Activated gamma-delta T cell (primary cell): ENCODE results near the gene CDKL4.
"Not testable (repeated sequence)": the region's sequence is repeated elsewhere in the genome, so short reads cannot be mapped to it uniquely, and the experiment has no call there.

ENCODE experiments used
- DNase-seq: peaks from one replicate; lab custom pipeline; 2025; lab: John Stamatoyannopoulos, UW

CDKL4 gene

GRCh38 chr2:39232141-39232540 lies 11.6 kb downstream of the CDKL4 start:
- no peak for DNase-seq

DNA sequence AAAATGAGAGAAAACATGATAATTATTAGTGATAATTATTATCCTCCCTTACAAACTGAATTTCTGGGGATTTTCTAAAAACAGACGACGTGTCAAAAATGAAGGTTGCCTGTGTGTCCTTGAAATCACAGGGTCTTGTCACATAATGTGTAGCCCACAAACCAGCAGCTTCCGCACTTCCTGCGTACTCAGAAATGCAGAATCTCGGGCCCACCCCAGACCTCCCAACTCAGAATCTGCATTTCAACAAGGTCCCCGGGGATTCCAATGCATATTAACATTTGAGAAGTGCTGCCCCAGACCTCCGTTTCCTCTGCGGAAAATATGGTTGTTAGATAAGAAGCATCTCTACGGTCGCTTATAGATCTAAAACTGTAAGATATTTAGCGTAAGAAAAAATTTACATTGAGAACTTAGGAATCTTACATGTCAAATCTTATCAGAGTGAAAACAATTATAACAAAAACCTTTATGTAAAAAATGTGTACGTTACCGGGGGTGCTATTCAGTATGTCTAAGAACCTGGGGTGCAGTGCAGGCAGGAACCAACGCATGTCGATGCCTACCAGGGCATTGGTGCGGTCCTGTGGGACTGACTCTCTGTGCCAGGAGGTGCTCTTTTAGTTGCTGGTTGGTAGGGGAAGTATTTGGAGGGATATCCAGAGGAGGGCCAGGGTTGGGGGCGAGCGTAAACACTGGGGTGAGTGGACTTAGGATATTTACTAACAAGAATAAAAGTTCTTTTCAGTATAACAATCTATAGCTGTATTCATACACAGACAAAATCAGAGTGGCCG lies 15.2 kb downstream of the CDKL4 start:
- no peak for DNase-seq

DNA sequence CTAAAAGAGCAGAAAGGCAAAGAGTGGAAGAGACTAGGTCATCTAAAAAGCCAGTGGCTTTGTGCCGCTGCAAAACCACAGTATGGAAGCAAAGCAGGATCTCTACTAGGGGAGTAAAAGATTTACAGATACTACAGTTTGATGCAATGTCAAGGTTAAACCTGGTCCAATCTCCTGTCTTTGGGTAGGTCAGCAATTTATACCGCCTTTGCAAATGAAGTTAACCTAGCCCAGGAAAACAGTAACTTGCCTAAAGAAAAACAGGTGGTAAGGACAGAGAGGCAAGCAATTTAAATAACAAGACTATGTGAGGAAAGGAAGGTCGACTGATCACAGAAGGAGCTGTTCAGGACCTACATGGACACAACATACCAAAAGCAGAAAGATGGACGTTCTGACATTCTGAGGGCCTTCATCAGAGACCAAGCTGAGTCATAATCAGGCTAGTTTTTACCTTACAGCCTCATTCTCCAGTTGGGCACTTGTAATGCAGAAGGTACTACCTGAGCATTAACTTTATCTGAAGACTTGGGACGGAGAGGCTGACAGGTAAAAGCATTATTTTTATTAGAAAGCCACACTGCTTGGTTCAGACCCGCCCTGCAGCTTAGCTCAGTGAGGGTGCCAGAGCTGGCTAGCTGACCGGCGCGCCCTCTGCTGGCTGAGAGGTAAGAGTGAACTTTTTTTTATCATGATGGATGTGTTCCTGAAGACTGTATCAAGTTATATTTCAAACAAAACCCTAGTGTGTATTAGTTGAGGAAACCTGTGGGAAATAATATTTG lies 15.9 kb downstream of the CDKL4 start:
- DNase-seq, result peak; percentile 38

- DNase-seq, result no peak
Measured at GRCh38 chr2:39225567-39225966, 18.2 kb downstream of the CDKL4 start.

DNA sequence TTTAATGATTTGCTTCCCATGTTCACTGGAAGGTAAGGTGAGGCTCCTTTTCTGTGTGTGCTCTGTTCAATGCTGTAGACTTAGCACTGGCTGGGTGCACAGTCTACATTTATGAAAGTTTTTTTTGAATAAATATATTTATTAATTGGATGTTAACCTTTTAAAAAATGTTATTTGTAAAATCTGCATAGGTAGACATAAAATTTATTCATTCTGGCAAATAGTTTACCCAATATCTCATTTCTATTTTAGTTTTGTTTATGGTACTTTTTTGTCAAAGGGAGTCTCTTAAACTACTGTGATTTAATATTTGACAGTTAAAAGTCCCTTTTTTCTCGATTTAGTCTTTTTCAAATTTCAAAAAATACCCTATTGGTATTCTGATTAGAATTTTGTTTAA lies 19.9 kb downstream of the CDKL4 start:
- no peak for DNase-seq

DNA sequence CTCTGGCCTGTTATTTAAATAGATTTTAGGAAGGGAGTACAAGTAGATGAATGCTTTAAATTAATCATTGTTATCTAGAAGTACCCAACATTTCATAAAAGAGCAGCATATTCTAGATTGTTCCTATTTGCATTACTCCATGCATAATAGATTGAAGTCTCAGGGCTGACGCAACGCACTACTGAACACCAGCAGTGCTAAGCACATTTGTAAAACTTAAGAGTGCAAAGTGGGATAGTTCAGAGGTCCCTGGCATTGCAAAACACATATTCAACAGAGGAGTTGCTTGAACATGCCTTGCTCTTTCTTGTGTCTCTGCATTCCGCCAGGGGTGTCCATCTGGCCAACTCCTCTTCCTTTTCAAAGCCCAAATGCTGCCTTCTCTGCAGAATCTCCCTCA lies 22.3 kb downstream of the CDKL4 start:
- DNase-seq, result no peak

- no peak for DNase-seq
Measured at GRCh38 chr2:39220136-39220535, 23.6 kb downstream of the CDKL4 start.

DNA sequence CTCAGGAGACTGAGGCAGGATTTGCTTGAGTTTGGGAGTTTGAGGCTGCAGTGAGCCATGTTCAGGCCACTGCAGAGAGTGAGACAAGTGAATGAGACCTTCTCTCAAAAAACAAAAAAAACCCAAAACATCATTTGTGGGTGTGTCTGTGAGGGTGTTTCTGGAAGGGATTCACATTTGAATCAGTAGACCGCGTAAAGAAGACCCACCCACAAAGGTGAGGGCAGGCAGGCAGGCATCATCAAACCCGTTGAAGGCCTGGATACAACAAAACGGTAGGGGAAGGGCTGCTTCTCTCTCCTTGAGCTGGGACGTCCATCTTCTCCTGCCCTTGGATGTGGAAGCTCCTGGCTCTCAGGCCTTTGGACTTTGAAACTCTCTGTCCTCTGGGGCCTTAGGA lies 25.4 kb downstream of the CDKL4 start:
- DNase-seq, result no peak

DNA sequence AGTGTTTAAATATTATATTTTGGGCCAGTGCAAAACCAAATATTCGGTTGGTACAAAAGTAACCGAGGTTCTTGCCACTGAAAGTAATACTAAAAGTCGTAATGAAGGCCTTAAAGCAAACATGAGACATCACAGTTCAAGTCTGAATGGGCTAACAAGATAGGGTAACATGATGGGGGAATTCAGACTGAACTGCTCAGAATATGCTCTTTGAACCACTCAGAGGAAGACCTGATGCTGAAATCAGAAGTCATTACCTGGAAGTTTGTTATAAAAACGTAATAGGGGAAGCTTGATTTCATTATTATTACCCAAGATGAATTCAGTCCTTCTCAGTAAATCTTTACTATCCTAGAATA lies 26.6 kb downstream of the CDKL4 start:
- no peak for DNase-seq

- DNase-seq, result peak; percentile 13
Measured at GRCh38 chr2:39216346-39217191, 27.2 kb downstream of the CDKL4 start.

GRCh38 chr2:39215545-39215944 lies 28.2 kb downstream of the CDKL4 start:
- no peak for DNase-seq

GRCh38 chr2:39213015-39213414 lies 30.8 kb downstream of the CDKL4 start:
- DNase-seq, result no peak

- no peak for DNase-seq
Measured at GRCh38 chr2:39210846-39211245, 32.9 kb downstream of the CDKL4 start.

GRCh38 chr2:39203382-39203781 lies 40.4 kb downstream of the CDKL4 start:
- no peak for DNase-seq

DNA sequence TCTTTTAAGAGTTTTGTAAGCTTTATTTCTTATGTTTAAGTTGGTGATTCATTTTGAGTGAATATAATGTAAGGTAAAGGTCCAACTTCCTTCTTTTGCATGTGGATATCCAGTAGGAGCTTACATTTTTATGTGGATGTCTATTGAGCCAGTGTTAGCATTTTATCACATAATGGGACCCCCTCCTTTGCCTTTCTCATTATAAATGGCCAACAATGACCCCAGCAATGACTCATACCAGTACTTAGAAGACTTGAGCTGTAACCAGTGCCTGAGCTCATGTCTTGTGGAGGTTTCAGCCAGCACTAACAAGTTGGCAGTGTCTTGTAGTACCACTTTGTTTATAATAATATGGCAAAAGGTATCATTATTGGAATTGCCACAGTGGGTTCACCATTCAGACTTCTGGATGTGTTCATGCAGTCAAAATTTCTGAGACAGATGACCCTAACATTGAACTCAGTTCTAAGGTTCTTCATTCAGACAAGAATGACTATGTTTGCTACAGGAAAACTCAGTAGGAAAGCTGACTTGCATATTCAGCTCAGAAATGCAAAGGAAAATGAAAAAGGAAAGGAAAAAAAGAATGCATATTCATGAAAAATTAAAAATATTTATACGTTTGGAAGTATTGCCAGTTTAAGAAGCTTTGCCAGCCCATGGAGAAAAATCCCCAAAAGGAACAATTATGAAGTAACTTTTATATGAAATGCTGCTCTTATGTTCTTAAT lies 41.0 kb downstream of the CDKL4 start:
- no peak for DNase-seq

DNA sequence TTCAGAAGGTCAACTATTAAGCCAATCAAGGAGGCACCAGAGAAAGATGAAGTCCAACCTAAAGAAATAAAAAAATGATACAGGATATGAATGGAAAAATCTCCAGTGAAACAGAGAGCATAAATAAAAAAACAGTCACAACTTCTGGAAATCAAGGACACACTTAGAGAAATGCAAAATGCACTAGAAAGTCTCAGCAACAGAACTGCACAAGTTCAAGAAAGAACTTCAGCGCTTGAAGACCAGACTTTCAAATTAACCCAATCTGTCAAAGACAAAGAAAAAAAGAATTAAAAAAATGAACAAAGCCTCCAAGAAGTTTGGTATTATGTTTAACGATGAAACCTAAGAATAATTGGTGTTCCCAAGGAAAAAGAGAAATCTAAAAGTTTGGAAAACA lies 46.8 kb downstream of the CDKL4 start:
- not testable (repeated sequence) for DNase-seq

DNA sequence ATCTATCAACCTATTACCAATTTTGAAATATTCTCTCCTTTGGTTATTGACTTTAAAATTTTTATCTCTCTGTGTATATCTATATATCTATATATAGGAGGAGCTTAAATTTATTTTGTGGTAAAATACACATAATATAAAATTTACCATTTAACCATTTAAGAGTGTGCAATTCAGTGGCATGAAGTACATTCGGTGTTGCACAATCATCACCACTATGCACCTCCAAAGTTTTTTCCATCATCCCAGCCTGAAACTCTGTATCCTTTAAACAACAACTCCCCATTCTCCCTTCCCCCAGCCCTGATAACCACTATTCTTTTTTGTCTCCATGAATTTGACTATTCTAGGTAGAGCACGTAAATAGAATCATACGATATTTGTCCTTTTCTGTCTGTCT lies 49.1 kb downstream of the CDKL4 start:
- DNase-seq, result no peak

DNA sequence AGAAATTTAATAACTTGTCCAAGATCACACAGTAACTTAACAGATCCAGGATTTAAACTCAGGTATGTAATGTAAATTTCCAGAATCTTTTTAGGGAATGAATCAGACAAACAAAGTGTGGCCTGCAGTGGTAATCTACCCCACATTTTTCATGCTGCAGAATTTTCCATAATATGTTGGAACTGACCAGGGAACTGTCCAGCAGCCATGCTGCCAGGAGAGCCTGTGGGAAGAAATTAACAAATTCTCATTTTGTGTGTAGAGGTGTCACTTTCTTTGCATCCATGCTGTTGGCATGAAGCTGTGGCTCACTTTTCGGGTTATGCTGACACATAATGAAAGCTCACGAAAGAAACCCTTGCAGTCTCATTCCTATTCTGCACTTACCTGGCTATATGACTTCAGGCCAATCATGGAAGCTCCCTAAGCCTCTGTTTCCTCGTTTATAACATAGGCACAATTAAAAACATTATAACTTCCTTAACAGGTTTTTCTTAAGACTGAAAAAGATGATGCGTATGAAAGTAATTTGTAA lies 54.7 kb downstream of the CDKL4 start:
- DNase-seq, result no peak

DNA sequence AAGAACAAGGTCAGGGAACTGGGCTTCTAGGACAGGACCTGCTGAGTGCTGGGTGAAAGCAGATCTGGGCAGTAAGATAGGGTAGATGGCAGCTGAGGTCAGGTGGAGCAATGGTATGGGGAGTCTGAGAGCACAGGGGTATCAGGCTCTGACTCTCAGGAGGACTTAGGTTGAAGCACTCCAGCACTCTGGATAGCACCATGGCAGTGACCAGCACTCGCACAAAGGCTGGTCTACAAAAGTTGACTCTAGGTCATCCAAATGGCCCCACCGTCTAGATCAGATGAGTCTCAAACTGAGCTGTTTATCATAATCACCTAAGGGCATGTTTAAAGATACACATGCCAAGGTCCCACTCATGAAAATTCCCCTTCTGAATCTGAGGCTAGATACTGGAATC lies 60.1 kb downstream of the CDKL4 start:
- no peak for DNase-seq

GRCh38 chr2:39181297-39181696 lies 62.5 kb downstream of the CDKL4 start:
- DNase-seq, result no peak
